Measurements from ENCODE around the gene GNG7.
A peak's percentile ranks its signal among the peaks of the same experiment; 100 is the strongest.

GNG7 gene

DNA sequence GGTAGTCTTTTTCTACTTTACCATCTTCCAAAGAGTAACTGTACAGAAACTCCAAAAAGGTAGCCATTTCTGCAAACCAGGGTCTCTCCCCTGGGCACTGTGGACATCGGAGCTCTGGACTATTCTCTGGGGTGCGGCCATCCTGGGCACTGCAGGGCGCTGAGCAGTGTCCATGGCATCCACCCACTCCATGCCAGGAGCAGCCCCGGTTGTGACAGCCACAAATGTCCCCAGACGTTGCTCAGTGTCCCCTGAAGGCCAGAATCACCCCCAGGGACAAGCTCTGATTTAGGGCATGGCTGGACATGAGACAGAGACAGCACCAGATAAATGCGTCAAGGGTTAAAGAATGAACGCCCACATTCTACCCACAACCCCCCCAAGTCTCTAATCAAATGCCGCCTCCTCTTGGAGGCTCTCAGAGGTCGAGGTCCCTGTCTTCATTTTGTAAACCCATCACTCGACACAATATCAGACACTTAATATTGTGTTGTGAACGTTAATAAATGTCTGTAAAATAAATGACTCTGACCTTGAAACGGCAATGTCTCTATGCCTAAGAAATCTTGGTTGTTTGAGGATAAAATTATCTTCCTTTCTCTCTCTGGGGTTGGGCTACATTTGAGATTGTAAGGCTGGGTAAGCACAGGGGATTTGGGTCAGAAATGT lies 8.9 kb downstream of the GNG7 start:
- Histone ChIP-seq H3F3A (ENCODE audit: control insufficient read depth, insufficient read depth) (peaks cover 5% of the 10 kb centered on the region), H3K9me3 (ENCODE audit: control insufficient read depth, insufficient read depth, low read length) (no peaks in the 10 kb centered on the region), H3K27me3 (ENCODE audit: control insufficient read depth, low read length) (no peaks in the 10 kb centered on the region), H4K20me1 (ENCODE audit: control insufficient read depth, insufficient read depth, low read depth, low read length) (no peaks in the 10 kb centered on the region), H3K79me2 (ENCODE audit: control insufficient read depth, low read length) (peaks cover 98% of the 10 kb centered on the region), H3K9me2 (replicated peaks; ENCODE audit: control insufficient read depth, low read length) (no peaks in the 10 kb centered on the region), H3K4me2 (ENCODE audit: low read length) (peak overlapping the region; percentile 83), H3K4me3 (ENCODE audit: low read length) (no peak overlapping the region), H3K4me1 (ENCODE audit: control insufficient read depth, low read length) (peaks cover 53% of the 10 kb centered on the region), H3K27ac (ENCODE audit: low read depth, low read length) (peak overlapping the region; percentile 99), H3K36me3 (ENCODE audit: control insufficient read depth, low read length) (peaks cover 72% of the 10 kb centered on the region)
- no peak for TF ChIP-seq EZH2phosphoT487 (IDR thresholded peaks at IDR 0.05; ENCODE audit: borderline replicate concordance, low read length)
- TF ChIP-seq, protein P1, sequence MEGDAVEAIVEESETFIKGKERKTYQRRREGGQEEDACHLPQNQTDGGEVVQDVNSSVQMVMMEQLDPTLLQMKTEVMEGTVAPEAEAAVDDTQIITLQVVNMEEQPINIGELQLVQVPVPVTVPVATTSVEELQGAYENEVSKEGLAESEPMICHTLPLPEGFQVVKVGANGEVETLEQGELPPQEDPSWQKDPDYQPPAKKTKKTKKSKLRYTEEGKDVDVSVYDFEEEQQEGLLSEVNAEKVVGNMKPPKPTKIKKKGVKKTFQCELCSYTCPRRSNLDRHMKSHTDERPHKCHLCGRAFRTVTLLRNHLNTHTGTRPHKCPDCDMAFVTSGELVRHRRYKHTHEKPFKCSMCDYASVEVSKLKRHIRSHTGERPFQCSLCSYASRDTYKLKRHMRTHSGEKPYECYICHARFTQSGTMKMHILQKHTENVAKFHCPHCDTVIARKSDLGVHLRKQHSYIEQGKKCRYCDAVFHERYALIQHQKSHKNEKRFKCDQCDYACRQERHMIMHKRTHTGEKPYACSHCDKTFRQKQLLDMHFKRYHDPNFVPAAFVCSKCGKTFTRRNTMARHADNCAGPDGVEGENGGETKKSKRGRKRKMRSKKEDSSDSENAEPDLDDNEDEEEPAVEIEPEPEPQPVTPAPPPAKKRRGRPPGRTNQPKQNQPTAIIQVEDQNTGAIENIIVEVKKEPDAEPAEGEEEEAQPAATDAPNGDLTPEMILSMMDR (IDR thresholded peaks at IDR 0.05; ENCODE audit: low read depth, low read length, poor library complexity, severe bottlenecking), result no peak

- Histone ChIP-seq H3K9me3 (ENCODE audit: control insufficient read depth, insufficient read depth, low read length) (no peaks in the 10 kb centered on the region), H4K20me1 (ENCODE audit: control insufficient read depth, insufficient read depth, low read depth, low read length) (no peaks in the 10 kb centered on the region), H3K36me3 (ENCODE audit: control insufficient read depth, low read length) (peaks cover 64% of the 10 kb centered on the region), H3F3A (ENCODE audit: control insufficient read depth, insufficient read depth) (no peaks in the 10 kb centered on the region), H3K79me2 (ENCODE audit: control insufficient read depth, low read length) (peaks cover 98% of the 10 kb centered on the region), H3K4me3 (ENCODE audit: low read length) (no peak overlapping the region), H3K27me3 (ENCODE audit: control insufficient read depth, low read length) (no peaks in the 10 kb centered on the region), H3K4me2 (ENCODE audit: low read length) (no peak overlapping the region), H3K27ac (ENCODE audit: low read depth, low read length) (no peak overlapping the region), H3K4me1 (ENCODE audit: control insufficient read depth, low read length) (peaks cover 40% of the 10 kb centered on the region), H3K9me2 (replicated peaks; ENCODE audit: control insufficient read depth, low read length) (no peaks in the 10 kb centered on the region)
- TF ChIP-seq, protein P1 (IDR thresholded peaks at IDR 0.05; ENCODE audit: low read depth, low read length, poor library complexity, severe bottlenecking), result no peak
- no peak for TF ChIP-seq EZH2phosphoT487 (IDR thresholded peaks at IDR 0.05; ENCODE audit: borderline replicate concordance, low read length)
These were observed 10.5 kb downstream of the GNG7 start for GRCh38 chr19:2691951-2692350.

GRCh38 chr19:2690856-2691255 lies 11.6 kb downstream of the GNG7 start:
- no peaks in the 10 kb centered on the region for H3F3A ChIP-seq (ENCODE audit: control insufficient read depth, insufficient read depth)
- H3K4me3 ChIP-seq (ENCODE audit: low read length), result no peak overlapping the region
- no peak overlapping the region for H3K4me2 ChIP-seq (ENCODE audit: low read length)
- H4K20me1 ChIP-seq (ENCODE audit: control insufficient read depth, insufficient read depth, low read depth, low read length), result no peaks in the 10 kb centered on the region
- H3K4me1 ChIP-seq (ENCODE audit: control insufficient read depth, low read length), result peaks cover 35% of the 10 kb centered on the region
- H3K36me3 ChIP-seq (ENCODE audit: control insufficient read depth, low read length), result peaks cover 59% of the 10 kb centered on the region
- peaks cover 96% of the 10 kb centered on the region for H3K79me2 ChIP-seq (ENCODE audit: control insufficient read depth, low read length)
- H3K27ac ChIP-seq (ENCODE audit: low read depth, low read length), result no peak overlapping the region
- H3K9me2 ChIP-seq (replicated peaks; ENCODE audit: control insufficient read depth, low read length), result no peaks in the 10 kb centered on the region
- H3K9me3 ChIP-seq (ENCODE audit: control insufficient read depth, insufficient read depth, low read length), result no peaks in the 10 kb centered on the region
- TF ChIP-seq EZH2phosphoT487 (IDR thresholded peaks at IDR 0.05; ENCODE audit: borderline replicate concordance, low read length), result no peak
- TF ChIP-seq, protein P1 (IDR thresholded peaks at IDR 0.05; ENCODE audit: low read depth, low read length, poor library complexity, severe bottlenecking), result no peak
- H3K27me3 ChIP-seq (ENCODE audit: control insufficient read depth, low read length), result no peaks in the 10 kb centered on the region

All from DOHH2 (cell line).